ENCODE data around the gene BTBD9.

Gene BTBD9

GRCh38 chr6:38555606-38556005 lies 84.1 kb downstream of the BTBD9 start:
- DNase-seq (ENCODE audit: low read depth in 2 of 2), result no peak

- no peak for DNase-seq (ENCODE audit: low read depth in 2 of 2)
Measured at GRCh38 chr6:38554700-38555413, 84.9 kb downstream of the BTBD9 start.

GRCh38 chr6:38554014-38554413 lies 85.7 kb downstream of the BTBD9 start:
- DNase-seq (ENCODE audit: low read depth in 2 of 2), result no peak

GRCh38 chr6:38552121-38552520 lies 87.6 kb downstream of the BTBD9 start:
- DNase-seq (ENCODE audit: low read depth in 2 of 2), result no peak

- no peak for DNase-seq (ENCODE audit: low read depth in 2 of 2)
Measured at GRCh38 chr6:38549795-38550194, 89.9 kb downstream of the BTBD9 start.

- no peak for DNase-seq (ENCODE audit: low read depth in 2 of 2)
Measured at GRCh38 chr6:38549180-38549579, 90.5 kb downstream of the BTBD9 start.

- no peak for DNase-seq (ENCODE audit: low read depth in 2 of 2)
Measured at GRCh38 chr6:38543022-38543421, 96.7 kb downstream of the BTBD9 start.

GRCh38 chr6:38542031-38542430 lies 97.7 kb downstream of the BTBD9 start:
- no peak for DNase-seq (ENCODE audit: low read depth in 2 of 2)

GRCh38 chr6:38533064-38533463 lies 106.7 kb downstream of the BTBD9 start:
- DNase-seq (ENCODE audit: low read depth in 2 of 2), result no peak

- no peak for DNase-seq (ENCODE audit: low read depth in 2 of 2)
Measured at GRCh38 chr6:38531134-38531533, 108.6 kb downstream of the BTBD9 start.

- no peak for DNase-seq (ENCODE audit: low read depth in 2 of 2)
Measured at GRCh38 chr6:38528196-38528965, 111.3 kb downstream of the BTBD9 start.

GRCh38 chr6:38527371-38527770 lies 112.4 kb downstream of the BTBD9 start:
- no peak for DNase-seq (ENCODE audit: low read depth in 2 of 2)

GRCh38 chr6:38525888-38526287 lies 113.8 kb downstream of the BTBD9 start:
- no peak for DNase-seq (ENCODE audit: low read depth in 2 of 2)

- DNase-seq (ENCODE audit: low read depth in 2 of 2), result no peak
Measured at GRCh38 chr6:38524436-38525145, 115.1 kb downstream of the BTBD9 start.

- no peak for DNase-seq (ENCODE audit: low read depth in 2 of 2)
Measured at GRCh38 chr6:38522322-38522721, 117.4 kb downstream of the BTBD9 start.

- no peak for DNase-seq (ENCODE audit: low read depth in 2 of 2)
Measured at GRCh38 chr6:38518511-38519304, 121.0 kb downstream of the BTBD9 start.

GRCh38 chr6:38517005-38517404 lies 122.7 kb downstream of the BTBD9 start:
- no peak for DNase-seq (ENCODE audit: low read depth in 2 of 2)

GRCh38 chr6:38514399-38514798 lies 125.3 kb downstream of the BTBD9 start:
- no peak for DNase-seq (ENCODE audit: low read depth in 2 of 2)

GRCh38 chr6:38512211-38512610 lies 127.5 kb downstream of the BTBD9 start:
- DNase-seq (ENCODE audit: low read depth in 2 of 2), result no peak

GRCh38 chr6:38510205-38510604 lies 129.5 kb downstream of the BTBD9 start:
- DNase-seq (ENCODE audit: low read depth in 2 of 2), result no peak

- DNase-seq (ENCODE audit: low read depth in 2 of 2), result no peak
Measured at GRCh38 chr6:38509713-38510112, 130.0 kb downstream of the BTBD9 start.

- DNase-seq (ENCODE audit: low read depth in 2 of 2), result no peak
Measured at GRCh38 chr6:38508894-38509293, 130.8 kb downstream of the BTBD9 start.
